ENCODE results near the gene PKNOX2. TPM values are rescaled to one million over a fixed set of nuclear protein-coding genes. Genes with fewer than 3 reads are reported as not detected.

The PKNOX2 gene
- total RNA-seq, 4 donors from 2014 or later: 0.40 to 5.9 (median 1.1) TPM; not detected in 1

DNA sequence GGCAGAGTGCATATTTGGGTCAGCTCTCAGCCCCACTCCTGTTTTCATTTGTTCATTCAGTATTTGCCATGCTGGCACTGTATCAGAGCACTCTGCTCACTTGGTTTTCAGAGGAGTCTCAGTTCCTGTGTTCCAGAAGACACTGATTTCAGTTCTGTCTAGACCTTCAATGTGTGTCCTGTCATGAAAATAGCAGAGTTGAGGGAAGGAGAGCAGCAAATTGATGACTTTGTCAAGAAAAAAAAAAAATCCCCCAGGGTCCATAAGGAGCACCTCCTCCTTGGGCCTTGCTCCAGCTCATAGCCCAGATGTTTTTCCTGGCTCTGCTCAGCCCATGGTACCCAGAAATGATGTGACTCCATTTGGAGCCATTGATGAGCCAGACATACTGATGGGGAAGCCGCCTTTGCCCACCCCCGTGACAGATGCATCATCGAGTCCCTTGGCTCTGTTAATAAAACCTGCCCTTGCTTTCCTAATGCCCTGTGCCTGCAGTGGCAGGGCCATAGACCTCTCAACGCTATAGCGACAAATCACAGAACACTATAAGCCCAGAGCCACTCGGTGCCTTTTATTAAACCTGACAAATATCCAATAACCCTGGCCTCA, 107.0 kb downstream of the PKNOX2 start:
- Histone ChIP-seq H3K27me3 (peaks cover 0 to 8% (median 0%) of the 10 kb centered on the region in 4 donors), H3K4me3 (no peak overlapping the region), H3K9me3 (no peaks in the 10 kb centered on the region), H3K27ac (no peak overlapping the region), H3K36me3 (no peaks in the 10 kb centered on the region), H3K4me1 (no peaks in the 10 kb centered on the region)
- intact Hi-C loops (cut with DNase I): no loop called here
- WGBS, 2 donors: 74 to 84% methylated on average over 4 to 6 of the region's 6 CpGs
- DNase-seq: no peak
- TF ChIP-seq POLR2A (IDR thresholded peaks at IDR 0.05): no peak
- TF ChIP-seq, protein P1, sequence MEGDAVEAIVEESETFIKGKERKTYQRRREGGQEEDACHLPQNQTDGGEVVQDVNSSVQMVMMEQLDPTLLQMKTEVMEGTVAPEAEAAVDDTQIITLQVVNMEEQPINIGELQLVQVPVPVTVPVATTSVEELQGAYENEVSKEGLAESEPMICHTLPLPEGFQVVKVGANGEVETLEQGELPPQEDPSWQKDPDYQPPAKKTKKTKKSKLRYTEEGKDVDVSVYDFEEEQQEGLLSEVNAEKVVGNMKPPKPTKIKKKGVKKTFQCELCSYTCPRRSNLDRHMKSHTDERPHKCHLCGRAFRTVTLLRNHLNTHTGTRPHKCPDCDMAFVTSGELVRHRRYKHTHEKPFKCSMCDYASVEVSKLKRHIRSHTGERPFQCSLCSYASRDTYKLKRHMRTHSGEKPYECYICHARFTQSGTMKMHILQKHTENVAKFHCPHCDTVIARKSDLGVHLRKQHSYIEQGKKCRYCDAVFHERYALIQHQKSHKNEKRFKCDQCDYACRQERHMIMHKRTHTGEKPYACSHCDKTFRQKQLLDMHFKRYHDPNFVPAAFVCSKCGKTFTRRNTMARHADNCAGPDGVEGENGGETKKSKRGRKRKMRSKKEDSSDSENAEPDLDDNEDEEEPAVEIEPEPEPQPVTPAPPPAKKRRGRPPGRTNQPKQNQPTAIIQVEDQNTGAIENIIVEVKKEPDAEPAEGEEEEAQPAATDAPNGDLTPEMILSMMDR (IDR thresholded peaks at IDR 0.05): no peak

DNA sequence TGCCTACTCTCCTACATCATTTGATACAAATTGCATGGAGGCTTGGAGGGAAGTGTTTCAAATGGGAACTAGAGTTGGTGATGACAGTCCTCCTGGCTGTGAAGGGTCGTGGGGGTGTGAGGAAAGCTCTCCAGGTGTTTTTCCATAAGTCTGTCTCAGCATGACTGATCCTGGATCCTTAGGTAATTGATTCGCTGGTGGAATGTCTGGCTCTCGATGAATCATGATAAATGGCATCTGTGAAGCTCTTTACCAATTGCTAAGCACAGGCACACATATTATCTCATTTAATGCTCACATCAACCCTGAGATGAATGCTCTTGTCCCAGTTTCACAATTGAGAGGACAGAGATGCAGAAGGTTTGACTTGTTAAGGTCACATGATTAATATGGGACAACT, 107.5 kb downstream of the PKNOX2 start:
- peaks cover 0 to 8% (median 0%) of the 10 kb centered on the region in 4 donors for H3K27me3 ChIP-seq
- no peak for DNase-seq
- H3K27ac ChIP-seq: no peak overlapping the region
- no peak for TF ChIP-seq POLR2A (IDR thresholded peaks at IDR 0.05)
- TF ChIP-seq, protein P1 (IDR thresholded peaks at IDR 0.05): no peak
- H3K4me3 ChIP-seq: no peak overlapping the region
- H3K9me3 ChIP-seq: no peaks in the 10 kb centered on the region
- H3K36me3 ChIP-seq: no peaks in the 10 kb centered on the region
- WGBS, 2 donors: 39 to 62% methylated on average over 2 to 3 of the region's 3 CpGs
- no peaks in the 10 kb centered on the region for H3K4me1 ChIP-seq
- intact Hi-C loops (cut with DNase I): no loop called here

DNA sequence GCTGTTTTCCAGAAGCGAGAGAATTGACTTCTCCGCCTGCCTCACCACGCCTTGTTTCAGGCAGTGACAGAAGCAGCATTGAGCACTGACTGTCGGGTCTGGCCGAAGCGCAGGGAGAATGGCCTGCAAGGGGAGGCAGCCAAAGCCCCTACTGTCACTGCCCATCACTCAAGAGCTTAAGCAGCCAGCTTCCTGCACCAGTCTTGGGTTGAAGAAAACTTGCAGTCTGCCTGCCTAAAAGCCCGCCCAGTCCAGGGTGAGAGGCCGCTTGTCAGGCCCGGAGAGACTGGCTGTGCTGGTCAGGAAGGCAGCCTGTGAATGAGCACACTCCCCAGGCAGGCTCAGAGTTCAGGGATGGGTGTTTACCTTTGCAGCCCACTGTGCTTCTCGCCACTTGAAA, 108.3 kb downstream of the PKNOX2 start:
- no peak for TF ChIP-seq POLR2A (IDR thresholded peaks at IDR 0.05)
- TF ChIP-seq, protein P1 (IDR thresholded peaks at IDR 0.05): no peak
- H3K36me3 ChIP-seq: no peaks in the 10 kb centered on the region
- intact Hi-C loops (cut with DNase I): no loop called here
- peaks cover 0 to 8% (median 0%) of the 10 kb centered on the region in 4 donors for H3K27me3 ChIP-seq
- H3K4me3 ChIP-seq: no peak overlapping the region
- H3K27ac ChIP-seq: no peak overlapping the region
- no peaks in the 10 kb centered on the region for H3K9me3 ChIP-seq
- no peak for DNase-seq
- no peaks in the 10 kb centered on the region for H3K4me1 ChIP-seq
- 56 to 81% methylated on average over 1 to 5 of the region's 10 CpGs for WGBS, 2 donors

DNA sequence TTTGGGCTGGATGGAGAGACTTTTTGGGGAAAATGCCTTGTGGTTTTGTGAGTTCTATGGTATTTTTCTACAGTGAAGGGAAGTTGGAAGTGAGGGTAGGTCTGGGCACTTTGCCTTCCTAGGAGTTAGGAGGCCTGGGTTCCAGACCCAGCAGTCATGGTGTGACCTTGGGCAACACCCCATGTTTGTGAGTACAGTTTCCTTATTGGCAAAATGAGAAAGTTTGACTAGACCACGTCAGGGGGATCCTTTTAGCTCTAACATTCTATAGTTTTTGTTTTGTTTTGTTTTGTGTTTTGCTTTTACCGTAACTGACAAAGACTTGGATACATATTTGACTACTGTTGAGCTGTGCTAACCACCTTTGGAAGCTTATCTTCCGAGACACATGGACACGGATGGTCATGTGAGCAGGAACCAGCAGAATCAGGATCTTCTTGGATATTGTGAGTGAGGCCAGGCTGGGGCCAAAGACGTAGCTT, 109.0 kb downstream of the PKNOX2 start:
- no peaks in the 10 kb centered on the region for H3K36me3 ChIP-seq
- no peak overlapping the region for H3K27ac ChIP-seq
- no peaks in the 10 kb centered on the region for H3K4me1 ChIP-seq
- TF ChIP-seq, protein P1 (IDR thresholded peaks at IDR 0.05): no peak
- TF ChIP-seq POLR2A (IDR thresholded peaks at IDR 0.05): no peak
- DNase-seq: no peak
- WGBS, 2 donors: 76 to 89% methylated on average over 5 of the region's 5 CpGs
- H3K9me3 ChIP-seq: no peaks in the 10 kb centered on the region
- no peak overlapping the region for H3K4me3 ChIP-seq
- peaks cover 0 to 8% (median 0%) of the 10 kb centered on the region in 4 donors for H3K27me3 ChIP-seq
- intact Hi-C loops (cut with DNase I): no loop called here

DNA sequence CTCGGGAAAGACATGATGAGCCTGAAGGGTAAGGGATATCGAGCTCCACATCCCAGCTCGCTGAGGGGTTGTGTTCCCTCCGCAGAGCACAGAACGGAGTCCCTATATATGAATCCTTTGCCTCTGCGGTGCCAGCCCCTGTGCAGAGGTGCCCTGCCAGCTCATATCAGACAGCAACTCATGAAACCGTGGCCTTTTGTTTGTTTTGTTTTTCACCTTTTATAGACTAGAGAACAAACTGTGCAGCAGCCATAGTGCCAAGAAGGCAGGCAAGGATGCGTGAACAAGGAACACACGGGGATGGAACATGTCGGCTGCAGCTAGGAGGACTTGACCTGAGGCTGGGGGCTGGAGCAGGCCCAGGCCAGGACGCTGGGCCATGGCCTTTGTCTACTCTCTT, 109.8 kb downstream of the PKNOX2 start:
- no peak for DNase-seq
- no peak overlapping the region for H3K4me3 ChIP-seq
- H3K27me3 ChIP-seq: peaks cover 0 to 8% (median 0%) of the 10 kb centered on the region in 4 donors
- intact Hi-C loops (cut with DNase I): no loop called here
- no peaks in the 10 kb centered on the region for H3K36me3 ChIP-seq
- H3K4me1 ChIP-seq: no peaks in the 10 kb centered on the region
- H3K9me3 ChIP-seq: no peaks in the 10 kb centered on the region
- WGBS, 2 donors: 82 to 85% methylated on average over 11 of the region's 11 CpGs
- TF ChIP-seq, protein P1 (IDR thresholded peaks at IDR 0.05): no peak
- no peak for TF ChIP-seq POLR2A (IDR thresholded peaks at IDR 0.05)
- no peak overlapping the region for H3K27ac ChIP-seq

Data from esophagus squamous epithelium (tissue), 5 donors.